HCT116 (cell line): ENCODE data around the gene TENT4A. TPM values are rescaled to one million over a fixed set of nuclear protein-coding genes. Genes with fewer than 3 reads are reported as not detected.

ENCODE experiments used
- ATAC-seq: fragments of 200-7000 bp; cut with Tn5 transposase; 2 replicates; pipeline ENCODE4 v1.9.1; 2020; ENCODE audit warnings: mild to moderate bottlenecking, moderate library complexity
- BruUV-seq: library from RNA; stranded (reverse); fragments of 400-500 nt; replicated peaks from 2 replicates; lab custom pipeline; 2021; lab: Mats Ljungman, UMichigan
- CTCF ChIA-PET: fragments of 300-600 bp; sonication (Branson Sonifier 250); formaldehyde crosslinking; loops from one replicate; lab custom pipeline; 2021; ENCODE audit warnings: antibody characterized with exemption; lab: Charles Lee
- POLR2A ChIA-PET: fragments of 300-600, 350-600 bp; sonication (Branson Sonifier 250); formaldehyde crosslinking; loops from one replicate; lab custom pipeline; 2021; ENCODE audit warnings: antibody characterized with exemption; lab: Charles Lee
- RAD21 ChIA-PET, 2 experiments: fragments of 300-600 bp; sonication (Branson Sonifier 250); formaldehyde crosslinking; loops; one replicate each; lab custom pipeline; 2023; ENCODE audit warnings: low total read pairs in 2 of 2; ENCODE audit not compliant: uncharacterized antibody in 2 of 2, unreplicated experiment in 2 of 2, low non-redundant PET in 1 of 2; lab: Charles Lee
- DNase-seq: peaks from one replicate; pipeline ENCODE4 v3.0.0-alpha.2; 2010; ENCODE audit warnings: low read depth, low spot score
- H2AFZ ChIP-seq: fragments of 200-600 bp; shearing (Covaris generic), sonication (generic); 2 replicates; pipeline ENCODE4 v1.6.1; 2017; ENCODE audit warnings: low read depth, mixed run types, mixed read lengths, antibody characterized with exemption, low read length; ENCODE audit not compliant: poor library complexity, severe bottlenecking
- H3K27ac ChIP-seq: 2 replicates; pipeline ENCODE4 v1.5.1; 2012; ENCODE audit warnings: low read depth, low read length
- H3K27me3 ChIP-seq: fragments of 200-600 bp; sonication (generic); 2 replicates; pipeline ENCODE4 v1.6.1; 2016; ENCODE audit warnings: mixed run types, low read length, mixed read lengths; ENCODE audit not compliant: insufficient read depth
- H3K36me3 ChIP-seq, 2 experiments: fragments of 200-500 bp in 1 of 2; fragments of 200-600 bp in 1 of 2; sonication (Bioruptor generic) in 1 of 2; sonication (generic) in 1 of 2; 2 replicates each; pipeline versions ENCODE4 v1.5.1 to v1.6.1; 2014 to 2016; ENCODE audit warnings: low read length in 2 of 2, inconsistent platforms in 1 of 2, mixed read lengths in 1 of 2, mixed run types in 1 of 2; ENCODE audit not compliant: insufficient read depth in 2 of 2, control insufficient read depth in 1 of 2
- H3K4me1 ChIP-seq, 2 experiments: fragments of 200-600 bp in 1 of 2; sonication (generic) in 1 of 2; 2 replicates each; pipeline versions ENCODE4 v1.5.1 to v1.6.1; 2012 to 2017; ENCODE audit warnings: low read length in 2 of 2, inconsistent platforms in 1 of 2, mild to moderate bottlenecking in 1 of 2, mixed read lengths in 1 of 2, mixed run types in 1 of 2, moderate library complexity in 1 of 2; ENCODE audit not compliant: insufficient read depth in 2 of 2, control insufficient read depth in 1 of 2
- H3K4me2 ChIP-seq: fragments of 200-600 bp; sonication (generic); 2 replicates; pipeline ENCODE4 v1.6.1; 2017; ENCODE audit warnings: mixed run types, low read length, mixed read lengths
- H3K4me3 ChIP-seq, 2 experiments: fragments of 200-600 bp in 1 of 2; sonication (generic) in 1 of 2; replicated peaks in 1 of 2; 2 replicates each; pipeline ENCODE4 v1.5.1; 2011 to 2016; ENCODE audit warnings: low read length in 2 of 2, control low read depth in 1 of 2, low read depth in 1 of 2, mild to moderate bottlenecking in 1 of 2, mixed read lengths in 1 of 2, mixed run types in 1 of 2
- H3K79me2 ChIP-seq: fragments of 200-600 bp; sonication (generic); 2 replicates; pipeline ENCODE4 v1.6.1; 2017; ENCODE audit warnings: mild to moderate bottlenecking, mixed run types, low read length, moderate library complexity, mixed read lengths; ENCODE audit not compliant: insufficient read depth
- H3K9ac ChIP-seq: fragments of 200-600 bp; sonication (generic); 2 replicates; pipeline ENCODE4 v1.6.1; 2016; ENCODE audit warnings: low read length, mixed read lengths
- H3K9me2 ChIP-seq: fragments of 200-600 bp; sonication (generic), shearing (Covaris generic); 2 replicates; pipeline ENCODE4 v1.6.1; 2017; ENCODE audit warnings: mixed run types, mild to moderate bottlenecking, moderate library complexity; ENCODE audit not compliant: insufficient read depth
- H3K9me3 ChIP-seq, 2 experiments: fragments of 200-500 bp in 1 of 2; fragments of 200-600 bp in 1 of 2; sonication (Bioruptor generic) in 1 of 2; sonication (generic) in 1 of 2; 2 replicates each; pipeline ENCODE4 v1.6.1; 2014 to 2017; ENCODE audit warnings: low read length in 2 of 2, mixed read lengths in 2 of 2, inconsistent platforms in 1 of 2, low read depth in 1 of 2, mild to moderate bottlenecking in 1 of 2, mixed run types in 1 of 2, moderate library complexity in 1 of 2; ENCODE audit not compliant: control insufficient read depth in 1 of 2, insufficient read depth in 1 of 2
- H4K20me1 ChIP-seq: fragments of 200-600 bp; sonication (generic), shearing (Covaris generic); 2 replicates; pipeline ENCODE4 v1.6.1; 2017; ENCODE audit warnings: mixed run types, mild to moderate bottlenecking, moderate library complexity; ENCODE audit not compliant: insufficient read depth
- CBX3 ChIP-seq: IDR thresholded peaks from 2 replicates; pipeline ENCODE4 v1.6.1; 2012; ENCODE audit warnings: low read depth
- CEBPB ChIP-seq: IDR thresholded peaks from 2 replicates; pipeline ENCODE4 v1.6.1; 2012; ENCODE audit warnings: low read depth
- EGR1 ChIP-seq: IDR thresholded peaks from 2 replicates; pipeline ENCODE4 v1.6.1; 2012; ENCODE audit warnings: low read depth
- ELF1 ChIP-seq: IDR thresholded peaks from 2 replicates; pipeline ENCODE4 v1.6.1; 2012; ENCODE audit warnings: low read depth, borderline replicate concordance
- EZH2 ChIP-seq: fragments of 200-600 bp; sonication (generic); IDR thresholded peaks from 2 replicates; pipeline ENCODE4 v1.6.1; 2017; ENCODE audit warnings: antibody characterized with exemption, mixed run types
- EZH2phosphoT487 ChIP-seq: fragments of 200-600 bp; IDR thresholded peaks from 2 replicates; pipeline ENCODE4 v1.6.1; 2018; ENCODE audit warnings: antibody characterized with exemption, borderline replicate concordance
- FOSL1 ChIP-seq: IDR thresholded peaks from 2 replicates; pipeline ENCODE4 v1.6.1; 2012; ENCODE audit warnings: low read depth
- JUND ChIP-seq: IDR thresholded peaks from 2 replicates; pipeline ENCODE4 v1.6.1; 2012
- POLR2A ChIP-seq: IDR thresholded peaks from 2 replicates; pipeline ENCODE4 v1.7.0; 2011; ENCODE audit warnings: borderline replicate concordance; ENCODE audit not compliant: insufficient read depth, insufficient read length; ENCODE audit errors: extremely low read depth
- RAD21 ChIP-seq: IDR thresholded peaks from 2 replicates; pipeline ENCODE4 v1.6.1; 2012; ENCODE audit warnings: low read depth, mild to moderate bottlenecking
- SIN3A ChIP-seq: IDR thresholded peaks from 2 replicates; pipeline ENCODE4 v1.6.1; 2012; ENCODE audit warnings: low read depth
- SP1 ChIP-seq: IDR thresholded peaks from 2 replicates; pipeline ENCODE4 v1.6.1; 2012; ENCODE audit warnings: low read depth
- SRF ChIP-seq: IDR thresholded peaks from 2 replicates; pipeline ENCODE4 v1.6.1; 2012; ENCODE audit warnings: low read depth
- ZFX ChIP-seq: fragments of 450-650 bp; IDR thresholded peaks from 2 replicates; pipeline ENCODE4 v1.6.1; 2017
- intact Hi-C: fragments of 100-400 bp; cut with micrococcal nuclease; formaldehyde crosslinking; loops from 2 replicates; pipeline ENCODE4 v1.10.0; 2022
- total RNA-seq: library from RNA; stranded (reverse); gene quantifications from one replicate; pipeline ENCODE4 v1.2.1, GENCODE V29; 2021; ENCODE audit not compliant: unreplicated experiment
- TF ChIP-seq, protein P1 (sequence below): IDR thresholded peaks from 2 replicates; pipeline ENCODE4 v1.6.1; 2012
- TF ChIP-seq, protein P2 (sequence below): IDR thresholded peaks from 2 replicates; pipeline ENCODE4 v1.6.1; 2012
- TF ChIP-seq, protein P3 (sequence below): IDR thresholded peaks from 2 replicates; pipeline ENCODE4 v1.6.1; 2011; ENCODE audit warnings: mild to moderate bottlenecking, low read length, moderate library complexity; ENCODE audit not compliant: insufficient replicate concordance; ENCODE audit errors: extremely low read depth

Gene TENT4A
- total RNA-seq, 1 experiment from 2014 or later, result 39.8 TPM

DNA sequence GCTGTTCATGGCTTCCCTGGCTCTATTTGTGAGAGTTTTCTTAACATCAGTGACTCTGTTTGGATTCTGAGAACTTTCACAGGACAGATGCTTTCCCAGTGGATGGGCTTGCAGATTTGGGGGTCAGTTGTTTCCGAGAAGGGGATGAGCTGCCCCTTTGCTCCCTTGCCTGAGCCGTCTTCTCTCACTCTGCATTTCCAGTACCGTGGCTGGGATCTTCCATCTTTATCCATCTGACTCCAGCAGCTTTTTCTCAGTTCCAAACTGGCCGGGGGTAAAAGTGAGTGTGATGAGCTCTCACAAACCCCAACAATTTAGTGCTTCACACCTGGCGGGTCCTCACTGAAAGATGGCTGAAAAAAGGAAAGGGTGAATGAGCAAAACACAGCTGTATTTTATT is 79.1 kb downstream of the TENT4A start:
- no peaks in the 10 kb centered on the region for H4K20me1 ChIP-seq
- ChIA-PET CTCF (no interaction called here), POLR2A (no interaction called here), RAD21 (no interaction called here)
- H3K27ac ChIP-seq, result no peak overlapping the region
- no peaks in the 10 kb centered on the region for H3K36me3 ChIP-seq
- H3K9me2 ChIP-seq, result no peaks in the 10 kb centered on the region
- no peak overlapping the region for H3K4me3 ChIP-seq
- no peak overlapping the region for H2AFZ ChIP-seq
- intact Hi-C loops, result no loop called here
- no peak for TF ChIP-seq SRF
- TF ChIP-seq ZFX, result no peak
- TF ChIP-seq, protein P1, sequence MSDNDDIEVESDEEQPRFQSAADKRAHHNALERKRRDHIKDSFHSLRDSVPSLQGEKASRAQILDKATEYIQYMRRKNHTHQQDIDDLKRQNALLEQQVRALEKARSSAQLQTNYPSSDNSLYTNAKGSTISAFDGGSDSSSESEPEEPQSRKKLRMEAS, result no peak
- no peak for TF ChIP-seq SP1
- TF ChIP-seq EZH2phosphoT487, result no peak
- TF ChIP-seq SIN3A, result no peak
- TF ChIP-seq EZH2, result no peak
- TF ChIP-seq CBX3, result no peak
- no peak for TF ChIP-seq CEBPB
- TF ChIP-seq, protein P2, sequence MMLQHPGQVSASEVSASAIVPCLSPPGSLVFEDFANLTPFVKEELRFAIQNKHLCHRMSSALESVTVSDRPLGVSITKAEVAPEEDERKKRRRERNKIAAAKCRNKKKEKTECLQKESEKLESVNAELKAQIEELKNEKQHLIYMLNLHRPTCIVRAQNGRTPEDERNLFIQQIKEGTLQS, result no peak
- H3K4me1 ChIP-seq, result no peaks in the 10 kb centered on the region
- H3K4me2 ChIP-seq, result no peak overlapping the region
- H3K27me3 ChIP-seq, result peaks cover 25% of the 10 kb centered on the region; the same call in 1 of the 2 replicates
- no peak for DNase-seq
- no peaks in the 10 kb centered on the region for H3K9me3 ChIP-seq
- no peak overlapping the region for H3K9ac ChIP-seq
- ATAC-seq, result no peak
- no TSS peak for BruUV-seq
- no peaks in the 10 kb centered on the region for H3K79me2 ChIP-seq

DNA sequence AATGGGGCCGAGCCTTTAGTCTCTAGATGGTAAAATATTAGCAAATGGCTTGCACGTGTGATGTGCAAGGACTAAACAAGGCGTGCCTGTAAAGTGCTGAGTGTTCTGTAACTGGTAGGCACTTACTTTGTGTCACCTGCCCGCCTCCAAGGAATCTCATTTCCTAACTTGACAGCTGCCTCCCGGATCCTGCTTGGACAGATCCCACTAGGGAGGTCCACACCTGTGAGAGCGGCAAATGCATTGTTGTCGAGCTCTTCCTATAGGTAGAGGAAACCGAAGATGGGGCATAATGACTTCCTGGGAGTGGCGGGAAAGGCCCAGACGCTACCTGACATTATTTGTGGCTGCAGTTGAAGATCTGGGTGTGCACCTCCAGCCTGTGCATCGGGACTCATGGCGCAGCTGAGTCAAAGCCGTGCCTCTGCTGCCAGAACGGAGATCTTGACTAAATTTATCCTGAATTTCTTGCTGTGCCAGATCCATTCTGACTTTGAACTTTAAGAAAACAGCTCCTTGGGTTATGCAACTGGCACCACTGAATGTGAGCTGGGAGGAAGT is 79.8 kb downstream of the TENT4A start:
- intact Hi-C loops, result no loop called here
- Histone ChIP-seq H4K20me1 (no peaks in the 10 kb centered on the region), H3K9me2 (no peaks in the 10 kb centered on the region), H2AFZ (no peak overlapping the region), H3K4me2 (no peak overlapping the region), H3K27ac (no peak overlapping the region), H3K4me1 (no peaks in the 10 kb centered on the region), H3K9ac (no peak overlapping the region), H3K9me3 (no peaks in the 10 kb centered on the region), H3K36me3 (no peaks in the 10 kb centered on the region), H3K4me3 (no peak overlapping the region), H3K79me2 (no peaks in the 10 kb centered on the region), H3K27me3 (peaks cover 25% of the 10 kb centered on the region; the same call in 1 of the 2 replicates)
- POLR2A ChIA-PET, result no interaction called here
- no peak for DNase-seq
- no TSS peak for BruUV-seq
- RAD21 ChIA-PET, result no interaction called here
- CTCF ChIA-PET, result no interaction called here
- ATAC-seq, result no peak
- TF ChIP-seq FOSL1 (no peak), EZH2phosphoT487 (no peak), POLR2A (no peak), ZFX (no peak), CBX3 (no peak), SP1 (no peak), EZH2 (no peak), ELF1 (no peak), JUND (no peak), EGR1 (no peak), RAD21 (no peak)
- TF ChIP-seq, protein P1, result no peak
- TF ChIP-seq, protein P3, sequence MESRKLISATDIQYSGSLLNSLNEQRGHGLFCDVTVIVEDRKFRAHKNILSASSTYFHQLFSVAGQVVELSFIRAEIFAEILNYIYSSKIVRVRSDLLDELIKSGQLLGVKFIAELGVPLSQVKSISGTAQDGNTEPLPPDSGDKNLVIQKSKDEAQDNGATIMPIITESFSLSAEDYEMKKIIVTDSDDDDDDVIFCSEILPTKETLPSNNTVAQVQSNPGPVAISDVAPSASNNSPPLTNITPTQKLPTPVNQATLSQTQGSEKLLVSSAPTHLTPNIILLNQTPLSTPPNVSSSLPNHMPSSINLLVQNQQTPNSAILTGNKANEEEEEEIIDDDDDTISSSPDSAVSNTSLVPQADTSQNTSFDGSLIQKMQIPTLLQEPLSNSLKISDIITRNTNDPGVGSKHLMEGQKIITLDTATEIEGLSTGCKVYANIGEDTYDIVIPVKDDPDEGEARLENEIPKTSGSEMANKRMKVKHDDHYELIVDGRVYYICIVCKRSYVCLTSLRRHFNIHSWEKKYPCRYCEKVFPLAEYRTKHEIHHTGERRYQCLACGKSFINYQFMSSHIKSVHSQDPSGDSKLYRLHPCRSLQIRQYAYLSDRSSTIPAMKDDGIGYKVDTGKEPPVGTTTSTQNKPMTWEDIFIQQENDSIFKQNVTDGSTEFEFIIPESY, result no peak
- TF ChIP-seq, protein P2, result no peak
